B cell (primary cell): Measurements from ENCODE around the gene URB1. TPM values are rescaled to one million over a fixed set of nuclear protein-coding genes. Genes with fewer than 3 reads are reported as not detected.
"Not testable (repeated sequence)": the region's sequence is repeated elsewhere in the genome, so short reads cannot be mapped to it uniquely, and the experiment has no call there.

Experiments used
- ATAC-seq: fragments of 200-7000 bp; cut with Tn5 transposase; one replicate; pipeline ENCODE4 v1.10.0; 2021; ENCODE audit warnings: low read depth, mild to moderate bottlenecking, moderate number of reproducible peaks, moderate library complexity
- CTCF ChIA-PET: fragments of 350-600 bp; sonication (Branson Sonifier 250); formaldehyde crosslinking; loops from one replicate; lab custom pipeline; 2021; ENCODE audit warnings: antibody characterized with exemption, inconsistent platforms; lab: Charles Lee
- POLR2A ChIA-PET: fragments of 350-600 bp; sonication (Branson Sonifier 250); formaldehyde crosslinking; loops from one replicate; lab custom pipeline; 2021; ENCODE audit warnings: antibody characterized with exemption; lab: Charles Lee
- DNase-seq: peaks from one replicate; pipeline ENCODE4 v3.0.0; 2013
- H2AFZ ChIP-seq: 2 replicates; pipeline ENCODE4 v1.6.1; 2012; ENCODE audit warnings: mild to moderate bottlenecking, low read depth, low read length; ENCODE audit not compliant: insufficient read depth, poor library complexity, severe bottlenecking
- H3K27ac ChIP-seq, 2 donors: 1 replicate in 1 of 2; 2 replicates in 1 of 2; pipeline ENCODE4 v1.5.1; 2012 to 2013; ENCODE audit warnings: low read length in 2 of 2, mild to moderate bottlenecking in 2 of 2, moderate library complexity in 1 of 2
- H3K27me3 ChIP-seq, 4 experiments: fragments of 200-600 bp in 1 of 4; sonication (generic) in 1 of 4; replicated peaks in 1 of 4; 1 replicate in 2 of 4; 2 replicates in 2 of 4; pipeline versions ENCODE4 v1.6.1 to v1.7.0; 2013 to 2016; ENCODE audit warnings: low read length in 3 of 4, mild to moderate bottlenecking in 2 of 4, mixed read lengths in 1 of 4, moderate library complexity in 1 of 4; ENCODE audit not compliant: insufficient read depth in 4 of 4, control insufficient read depth in 3 of 4; ENCODE audit errors: control extremely low read depth in 1 of 4
- H3K36me3 ChIP-seq, 2 experiments: replicated peaks in 1 of 2; 1 replicate in 1 of 2; 2 replicates in 1 of 2; pipeline versions ENCODE4 v1.6.1 to v1.7.1; 2013; ENCODE audit warnings: low read length in 1 of 2; ENCODE audit not compliant: insufficient read depth in 2 of 2, control insufficient read depth in 1 of 2; ENCODE audit errors: control extremely low read depth in 1 of 2, extremely low read depth in 1 of 2
- H3K4me1 ChIP-seq, 2 donors: fragments of 200-600 bp in 1 of 2; sonication (generic) in 1 of 2; 1 replicate in 1 of 2; 2 replicates in 1 of 2; pipeline versions ENCODE4 v1.5.1 to v1.6.1; 2013 to 2017; ENCODE audit warnings: low read length in 2 of 2; ENCODE audit not compliant: control insufficient read depth in 2 of 2, insufficient read depth in 2 of 2
- H3K4me2 ChIP-seq: replicated peaks from 2 replicates; pipeline ENCODE3; 2012; ENCODE audit warnings: mild to moderate bottlenecking, low read depth, low read length; ENCODE audit not compliant: poor library complexity, severe bottlenecking
- H3K4me3 ChIP-seq, 5 experiments: fragments of 200-600 bp in 1 of 5; sonication (generic) in 1 of 5; 1 replicate in 3 of 5; 2 replicates in 2 of 5; pipeline versions ENCODE4 v1.5.1 to v1.7.0; 2011 to 2016; ENCODE audit warnings: low read length in 4 of 5, mild to moderate bottlenecking in 4 of 5, low read depth in 2 of 5, control low read depth in 1 of 5, moderate library complexity in 1 of 5; ENCODE audit not compliant: insufficient read depth in 1 of 5; ENCODE audit errors: control extremely low read depth in 1 of 5, extremely low read depth in 1 of 5
- H3K79me2 ChIP-seq: fragments of 200-600 bp; sonication (generic); one replicate; pipeline ENCODE4 v1.6.0; 2016; ENCODE audit warnings: low read length; ENCODE audit not compliant: control insufficient read depth, insufficient read depth
- H3K9ac ChIP-seq: fragments of 200-600 bp; sonication (generic); 2 replicates; pipeline ENCODE4 v1.6.1; 2017; ENCODE audit warnings: mild to moderate bottlenecking, low read length, moderate library complexity
- H3K9me3 ChIP-seq, 3 donors: one replicate each; pipeline versions ENCODE4 v1.6.1 to v1.7.1; 2013; ENCODE audit warnings: low read length in 2 of 3; ENCODE audit not compliant: control insufficient read depth in 2 of 3, insufficient read depth in 1 of 3; ENCODE audit errors: control extremely low read depth in 1 of 3
- H4K20me1 ChIP-seq: 2 replicates; pipeline ENCODE4 v1.6.0; 2012; ENCODE audit warnings: mild to moderate bottlenecking, low read length; ENCODE audit not compliant: insufficient read depth, control insufficient read depth, poor library complexity, severe bottlenecking
- H3K27ac Mint-ChIP-seq: one replicate; pipeline ENCODE4 v1.8.0; 2021; ENCODE audit warnings: mixed read lengths
- H3K27me3 Mint-ChIP-seq: one replicate; pipeline ENCODE4 v1.8.0; 2021; ENCODE audit warnings: mixed read lengths
- H3K4me1 Mint-ChIP-seq: one replicate; pipeline ENCODE4 v1.8.0; 2021; ENCODE audit warnings: mixed read lengths
- H3K4me3 Mint-ChIP-seq: one replicate; pipeline ENCODE4 v1.8.0; 2021; ENCODE audit warnings: mixed read lengths
- H3K9me3 Mint-ChIP-seq: one replicate; pipeline ENCODE4 v1.8.0; 2022; ENCODE audit warnings: mixed read lengths; ENCODE audit not compliant: insufficient read depth
- CTCF ChIP-seq: fragments of 200-600 bp; IDR thresholded peaks from one replicate; pipeline ENCODE4 v1.8.0; 2022; ENCODE audit warnings: antibody characterized with exemption, mild to moderate bottlenecking
- EZH2 ChIP-seq: IDR thresholded peaks from 2 replicates; pipeline ENCODE4 v1.6.1; 2012; ENCODE audit warnings: borderline replicate concordance, low read depth, mild to moderate bottlenecking, moderate library complexity, low read length; ENCODE audit not compliant: insufficient read depth, poor library complexity, severe bottlenecking
- WGBS: methylation state at CpG from one replicate; pipeline ENCODE4 v1.1.5; 2013; ENCODE audit warnings: missing lambda C conversion rate; ENCODE audit not compliant: insufficient coverage; 5-methylcytosine and 5-hydroxymethylcytosine counted together
- intact Hi-C: fragments of 100-400 bp; cut with micrococcal nuclease; formaldehyde crosslinking; loops from one replicate; pipeline ENCODE4 v1.10.0; 2022
- polyA plus RNA-seq: library from polyadenylated mRNA; depleted of rRNA; stranded (reverse); fragments of >200 nt; gene quantifications from 2 replicates; pipeline ENCODE4 v1.2.3, GENCODE V29; 2012
- total RNA-seq, 2 donors: library from RNA; stranded (reverse); fragments of 120-200 nt in 1 of 2; gene quantifications; 1 replicate in 1 of 2; 2 replicates in 1 of 2; pipeline versions ENCODE4 v1.2.3 to v1.2.4, GENCODE V29; 2013 to 2022

URB1 gene
- total and polyA plus RNA-seq, 2 donors (not counting 1 experiment from before 2014, with no cell fraction given), result 4.7 to 15.2 TPM

DNA sequence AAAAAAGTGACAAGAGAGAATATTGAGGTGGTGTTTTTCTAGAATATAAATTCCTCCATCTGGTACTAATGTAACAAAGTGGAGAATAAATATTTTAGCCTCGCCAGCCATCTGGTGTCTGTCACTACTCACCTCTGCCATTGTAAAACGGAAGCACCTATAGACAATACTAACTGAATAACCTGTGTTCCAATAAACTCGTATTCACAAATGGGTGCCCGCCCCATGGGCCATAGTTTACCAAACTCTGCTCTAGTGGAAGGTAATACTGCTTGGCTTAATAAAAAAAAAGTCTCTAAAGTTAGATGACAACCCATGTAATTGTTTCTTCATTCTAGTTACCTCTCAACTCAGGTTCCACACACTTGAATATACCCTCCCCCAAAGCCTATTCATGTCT lies 122.1 kb downstream of the URB1 start:
- H3K9me3 ChIP-seq, result no peaks in the 10 kb centered on the region
- Mint-ChIP-seq H3K4me3 (no peak overlapping the region), H3K27me3 (no peaks in the 10 kb centered on the region), H3K9me3 (no peaks in the 10 kb centered on the region), H3K4me1 (no peaks in the 10 kb centered on the region), H3K27ac (no peak overlapping the region)
- ChIA-PET CTCF (interaction anchor here (0.9 kb wide), 1 partner anchor 9 kb away, joined by 3 read pairs; the partner anchor contains the start of gene MIS18A), POLR2A (no interaction called here)
- TF ChIP-seq CTCF (no peak), EZH2 (no peak)
- no peak overlapping the region for H3K4me3 ChIP-seq
- H3K27ac ChIP-seq, result no peak overlapping the region
- no CpG with 5 or more reads among the region's 4 CpGs for WGBS
- peaks cover 6% of the 10 kb centered on the region for H3K79me2 ChIP-seq
- intact Hi-C loops, result loop anchor here (5.0 to 10.0 kb wide), 2 partner anchors 483 to 1644 kb away; partner anchors contain the start of gene ATP5PO
- no peak overlapping the region for H3K4me2 ChIP-seq
- ATAC-seq, result no peak
- no peak overlapping the region for H2AFZ ChIP-seq
- no peaks in the 10 kb centered on the region for H3K4me1 ChIP-seq
- DNase-seq, result no peak
- peaks cover 0 to 41% of the 10 kb centered on the region in 2 experiments for H3K36me3 ChIP-seq
- H4K20me1 ChIP-seq, result no peaks in the 10 kb centered on the region
- H3K9ac ChIP-seq, result no peak overlapping the region
- H3K27me3 ChIP-seq, result no peaks in the 10 kb centered on the region

DNA sequence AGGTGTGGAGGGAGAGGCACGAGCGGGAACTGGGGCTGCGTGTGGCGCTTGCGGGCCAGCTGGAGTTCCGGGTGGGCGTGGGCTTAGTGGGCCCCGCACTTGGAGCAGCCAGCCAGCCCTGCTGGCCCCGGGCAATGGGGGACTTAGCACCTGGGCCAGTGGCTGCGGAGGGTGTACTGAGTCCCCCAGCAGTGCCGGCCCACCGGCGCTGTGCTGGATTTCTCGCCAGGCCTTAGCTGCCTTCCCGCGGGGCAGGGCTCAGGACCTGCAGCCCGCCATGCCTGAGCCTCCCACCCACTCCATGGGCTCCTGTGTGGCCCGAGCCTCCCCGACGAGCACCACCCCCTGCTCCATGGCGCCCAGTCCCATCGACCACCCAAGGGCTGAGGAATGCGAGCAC lies 127.5 kb downstream of the URB1 start:
- H3K9ac ChIP-seq, ATAC-seq, H3K27me3 Mint-ChIP-seq, H3K27me3 ChIP-seq, H3K27ac Mint-ChIP-seq, H3K4me3 ChIP-seq, DNase-seq, CTCF ChIA-PET, POLR2A ChIA-PET, H2AFZ ChIP-seq, H3K9me3 ChIP-seq, H4K20me1 ChIP-seq, H3K9me3 Mint-ChIP-seq, H3K4me2 ChIP-seq, H3K4me3 Mint-ChIP-seq, H3K79me2 ChIP-seq, H3K27ac ChIP-seq, H3K4me1 ChIP-seq, H3K4me1 Mint-ChIP-seq, intact Hi-C loops: not testable (repeated sequence)
- WGBS, result 97% methylated on average over 11 of the region's 23 CpGs
- H3K36me3 ChIP-seq, result peaks cover 0 to 25% of the 10 kb centered on the region in 2 experiments
